Measurements from ENCODE around the gene TMSB4X.

Gene TMSB4X

GRCh38 chrX:12994321-12994720 lies 19.4 kb downstream of the TMSB4X start:
- no peak overlapping the region for H3K27ac Mint-ChIP-seq
- H3K4me3 Mint-ChIP-seq, result no peak overlapping the region
- H3K27me3 Mint-ChIP-seq (ENCODE audit: low read depth, poor library complexity), result no peaks in the 10 kb centered on the region
- H3K9me3 Mint-ChIP-seq, result peaks cover 22% of the 10 kb centered on the region
- no peak for DNase-seq
- no peaks in the 10 kb centered on the region for H3K36me3 Mint-ChIP-seq (ENCODE audit: low read depth)
- H3K4me1 Mint-ChIP-seq, result peaks cover 11% of the 10 kb centered on the region
- no peak for TF ChIP-seq CTCF (IDR thresholded peaks at IDR 0.05)

DNA sequence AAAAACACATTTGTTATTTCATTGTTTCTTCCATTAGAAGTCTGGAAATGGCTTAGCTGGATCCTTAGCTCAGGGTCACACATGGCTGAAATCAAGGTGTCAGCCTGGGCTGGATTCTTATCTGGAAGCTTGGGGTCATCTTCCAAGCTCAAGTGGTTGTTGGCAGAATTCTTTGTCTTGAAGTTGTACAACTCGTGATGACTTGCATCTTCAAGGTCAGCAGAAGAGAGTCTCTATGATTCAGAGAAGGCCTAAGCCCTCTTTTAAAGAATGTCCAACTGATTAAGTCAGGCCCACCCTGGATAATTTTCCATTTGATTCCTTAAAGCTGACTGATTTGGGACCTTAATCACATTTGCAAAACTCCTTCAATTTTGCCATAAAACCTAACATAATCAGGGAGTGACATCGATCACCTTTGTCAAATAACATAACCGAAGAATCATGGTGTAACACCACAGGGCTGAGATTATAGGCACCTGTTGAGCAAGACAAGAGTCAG lies 22.1 kb downstream of the TMSB4X start:
- peaks cover 18% of the 10 kb centered on the region for H3K9me3 Mint-ChIP-seq
- peaks cover 4% of the 10 kb centered on the region for H3K27me3 Mint-ChIP-seq (ENCODE audit: low read depth, poor library complexity)
- no peaks in the 10 kb centered on the region for H3K36me3 Mint-ChIP-seq (ENCODE audit: low read depth)
- DNase-seq, result no peak
- no peak for TF ChIP-seq CTCF (IDR thresholded peaks at IDR 0.05)
- H3K27ac Mint-ChIP-seq, result no peak overlapping the region
- peaks cover 26% of the 10 kb centered on the region for H3K4me1 Mint-ChIP-seq
- no peak overlapping the region for H3K4me3 Mint-ChIP-seq

DNA sequence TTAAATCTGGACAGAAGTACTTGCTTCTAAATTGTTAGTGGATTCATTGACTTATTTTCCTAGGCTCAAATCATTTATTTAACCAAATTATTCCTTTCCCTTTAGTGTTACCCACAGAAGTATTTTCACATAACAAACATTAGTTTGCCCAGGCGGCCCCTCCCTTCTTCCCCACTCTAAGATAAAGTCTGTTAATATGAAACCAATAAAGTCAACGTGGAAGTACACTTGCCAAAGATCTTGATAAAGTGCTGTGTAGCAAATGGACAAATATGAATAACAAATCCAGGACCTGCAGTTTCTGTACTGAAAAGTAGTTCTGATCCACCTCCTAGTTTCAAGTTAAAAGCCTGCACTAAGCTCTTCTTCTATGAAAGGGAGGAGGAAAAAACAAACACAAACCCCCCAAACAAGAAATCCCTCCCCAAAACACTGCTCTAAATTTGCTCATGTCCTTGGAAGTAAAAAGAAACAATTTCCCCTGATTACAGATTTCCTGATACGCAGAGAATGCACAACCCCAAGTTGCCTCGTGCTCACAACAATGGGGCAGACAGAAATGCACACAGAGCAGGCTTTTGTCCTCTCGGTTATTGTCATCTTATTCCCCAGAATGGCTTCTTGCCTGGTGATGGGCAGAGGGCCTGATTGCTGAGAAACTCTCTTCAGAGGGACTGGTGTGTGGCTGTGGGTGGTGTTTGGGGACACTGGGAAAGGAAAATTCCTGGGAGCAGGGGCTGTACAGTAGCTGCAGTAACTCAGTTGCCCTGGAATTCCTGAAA lies 23.2 kb downstream of the TMSB4X start:
- Mint-ChIP-seq H3K9me3 (peaks cover 22% of the 10 kb centered on the region), H3K4me1 (peaks cover 26% of the 10 kb centered on the region), H3K4me3 (no peak overlapping the region), H3K27me3 (ENCODE audit: low read depth, poor library complexity) (peaks cover 7% of the 10 kb centered on the region), H3K27ac (peak overlapping the region; percentile 36), H3K36me3 (ENCODE audit: low read depth) (no peaks in the 10 kb centered on the region)
- no peak for TF ChIP-seq CTCF (IDR thresholded peaks at IDR 0.05)
- DNase-seq, result no peak

DNA sequence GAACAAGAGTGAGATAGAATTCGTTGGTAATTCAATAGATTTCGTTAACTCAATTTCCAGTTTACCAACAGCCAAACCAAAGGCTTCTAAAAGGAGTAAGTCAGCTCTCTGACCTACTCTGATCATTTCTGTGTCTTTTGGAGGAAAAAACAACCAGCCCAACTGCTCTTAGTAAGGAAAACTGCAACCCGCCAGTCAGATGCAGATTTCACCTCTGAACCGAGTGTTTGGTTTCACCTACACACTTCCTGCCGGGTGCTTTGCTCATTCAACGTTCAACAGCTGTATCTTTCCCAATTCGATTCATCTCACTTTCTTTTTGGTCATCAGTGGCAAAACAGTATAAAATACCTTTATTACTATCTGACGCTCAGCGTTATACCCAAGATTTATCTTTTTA lies 24.5 kb downstream of the TMSB4X start:
- Mint-ChIP-seq H3K27me3 (ENCODE audit: low read depth, poor library complexity) (peaks cover 9% of the 10 kb centered on the region), H3K4me3 (no peak overlapping the region), H3K36me3 (ENCODE audit: low read depth) (no peaks in the 10 kb centered on the region), H3K27ac (no peak overlapping the region), H3K9me3 (peaks cover 23% of the 10 kb centered on the region), H3K4me1 (peaks cover 26% of the 10 kb centered on the region)
- TF ChIP-seq CTCF (IDR thresholded peaks at IDR 0.05), result no peak
- DNase-seq, result no peak

DNA sequence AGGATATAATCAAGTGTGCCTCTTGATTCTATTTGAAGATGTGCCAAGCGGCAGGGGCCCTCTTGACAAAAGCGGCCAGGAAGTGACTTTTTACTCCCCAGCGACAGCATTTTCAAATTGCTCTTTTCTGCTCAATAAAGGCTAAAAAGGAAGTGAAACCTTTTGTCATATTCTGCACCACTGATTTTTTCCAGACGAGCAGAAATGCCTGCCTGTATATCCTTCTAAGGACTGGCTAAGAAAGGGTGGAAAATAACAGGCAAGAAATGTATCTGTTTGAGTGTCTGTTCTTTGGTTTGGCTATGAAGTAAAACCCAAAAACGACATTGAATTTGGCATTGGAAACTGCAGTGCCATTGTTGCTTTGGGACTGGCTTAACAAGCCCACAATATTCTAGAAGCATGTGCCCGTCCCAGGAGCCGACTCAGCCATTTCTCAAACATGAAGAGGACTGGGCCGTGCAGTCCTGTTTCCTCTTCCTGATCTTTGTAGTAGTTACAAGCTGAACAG lies 25.4 kb downstream of the TMSB4X start:
- Mint-ChIP-seq H3K4me3 (no peak overlapping the region), H3K36me3 (ENCODE audit: low read depth) (no peaks in the 10 kb centered on the region), H3K27me3 (ENCODE audit: low read depth, poor library complexity) (peaks cover 9% of the 10 kb centered on the region), H3K27ac (no peak overlapping the region), H3K9me3 (peaks cover 28% of the 10 kb centered on the region), H3K4me1 (peaks cover 26% of the 10 kb centered on the region)
- no peak for TF ChIP-seq CTCF (IDR thresholded peaks at IDR 0.05)
- DNase-seq, result no peak

- Mint-ChIP-seq H3K27me3 (ENCODE audit: low read depth, poor library complexity) (peaks cover 9% of the 10 kb centered on the region), H3K9me3 (peaks cover 30% of the 10 kb centered on the region), H3K27ac (no peak overlapping the region), H3K4me3 (no peak overlapping the region), H3K36me3 (ENCODE audit: low read depth) (no peaks in the 10 kb centered on the region), H3K4me1 (peaks cover 26% of the 10 kb centered on the region)
- no peak for DNase-seq
- TF ChIP-seq CTCF (IDR thresholded peaks at IDR 0.05), result no peak
Observed at GRCh38 chrX:13001097-13001496, 26.2 kb downstream of the TMSB4X start.
